ENCODE data around the gene CDH19.
"Not testable (repeated sequence)": the region's sequence is repeated elsewhere in the genome, so short reads cannot be mapped to it uniquely, and the experiment has no call there.

CDH19 gene

GRCh38 chr18:66564236-66564635 lies 39.7 kb downstream of the CDH19 start:
- no peak for DNase-seq

DNA sequence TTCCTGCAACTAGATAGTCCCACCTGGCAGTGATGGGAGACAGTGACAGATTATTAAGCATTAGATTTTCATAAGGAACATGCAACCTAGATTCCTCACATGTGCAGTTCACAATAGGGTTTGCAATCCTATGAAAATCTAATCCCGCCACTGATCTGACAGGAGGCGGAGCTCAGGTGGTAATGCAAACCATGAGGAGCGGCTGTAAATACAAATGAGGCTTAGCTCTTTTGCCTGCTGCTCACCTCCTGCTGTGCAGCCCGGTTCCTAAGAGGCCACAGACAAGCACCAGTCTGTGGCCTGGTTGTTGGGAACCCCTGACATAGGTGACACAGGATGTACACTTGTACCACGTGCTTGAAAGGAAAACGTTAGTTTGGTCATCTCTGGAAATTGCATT lies 41.6 kb downstream of the CDH19 start:
- DNase-seq = no peak

DNA sequence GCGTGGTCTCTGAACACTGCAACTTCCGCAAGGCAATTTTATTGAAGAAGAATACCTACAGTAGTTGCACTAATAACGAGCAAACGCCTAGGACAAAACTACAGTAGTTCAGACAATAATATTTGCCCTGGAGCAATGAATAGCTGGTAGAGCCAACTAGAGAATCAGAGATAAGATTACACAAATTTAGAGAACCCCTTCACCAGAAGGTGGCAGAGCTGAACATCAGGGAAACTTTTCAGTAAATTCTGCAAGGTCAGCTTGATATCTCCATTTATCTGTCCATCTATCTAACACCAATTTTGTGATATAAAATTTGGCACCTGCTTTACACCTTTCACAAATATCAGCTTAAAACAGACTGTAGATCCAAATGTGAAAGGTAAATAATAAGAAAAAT lies 43.8 kb downstream of the CDH19 start:
- no peak for DNase-seq

- no peak for DNase-seq
Observed at GRCh38 chr18:66558773-66559172, 45.1 kb downstream of the CDH19 start.

DNA sequence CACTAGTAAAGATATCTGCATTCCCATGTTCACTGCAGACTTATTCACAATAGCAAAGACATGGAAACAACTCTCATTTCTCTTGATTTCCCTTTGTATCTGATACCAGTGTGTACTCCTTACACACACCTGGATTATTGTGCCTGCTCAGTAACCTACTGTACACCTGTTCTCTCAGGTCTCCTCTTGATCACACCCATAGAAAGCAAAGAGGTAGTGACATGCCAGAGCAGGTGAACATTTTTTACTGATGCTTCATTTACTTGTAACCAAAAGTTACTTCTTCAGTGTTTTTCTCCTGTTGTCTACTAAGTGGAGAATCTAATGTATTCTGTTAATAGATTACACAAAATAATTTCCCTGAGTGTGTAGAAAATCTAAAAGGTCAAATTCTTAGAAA lies 46.8 kb downstream of the CDH19 start:
- DNase-seq = no peak

- DNase-seq = no peak
Observed at GRCh38 chr18:66555585-66555984, 48.3 kb downstream of the CDH19 start.

DNA sequence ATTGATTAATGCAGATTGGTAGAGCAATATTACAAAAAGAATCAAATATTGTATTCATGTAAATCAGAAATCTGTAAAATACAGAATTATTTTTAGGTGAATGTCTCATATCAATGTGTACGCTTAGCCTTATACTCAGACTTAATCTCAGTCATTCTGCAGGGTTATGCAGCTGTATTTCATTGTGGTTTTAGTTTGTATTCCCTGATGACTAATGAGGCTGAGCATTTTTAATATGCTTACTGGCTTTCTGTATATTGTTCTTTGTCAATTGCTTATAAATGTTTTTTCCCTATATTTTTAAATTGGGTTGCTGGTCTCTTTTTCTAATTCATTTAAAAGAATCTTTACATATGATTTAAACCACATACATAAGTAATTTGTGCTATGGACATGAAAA lies 50.1 kb downstream of the CDH19 start:
- DNase-seq = no peak

GRCh38 chr18:66550366-66550765 lies 53.5 kb downstream of the CDH19 start:
- no peak for DNase-seq

DNA sequence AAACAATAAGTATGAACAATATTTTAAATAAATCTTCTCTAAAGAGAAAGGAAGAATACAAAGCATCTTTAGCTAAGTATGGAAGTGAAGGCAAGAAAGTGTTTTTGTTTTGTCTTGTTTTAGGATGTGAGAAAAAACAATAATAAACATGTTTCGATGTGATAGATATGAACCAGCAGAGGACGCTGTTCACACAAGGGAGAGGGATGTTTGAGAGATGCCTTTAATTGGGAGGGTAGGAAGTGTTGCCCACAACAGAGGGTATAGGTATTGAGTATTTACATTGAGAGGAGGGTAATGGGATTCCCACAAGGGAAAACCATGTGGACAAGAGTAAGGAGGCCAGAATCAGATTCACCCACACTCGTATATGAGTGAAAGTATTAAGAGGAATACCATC lies 55.1 kb downstream of the CDH19 start:
- no peak for DNase-seq

DNA sequence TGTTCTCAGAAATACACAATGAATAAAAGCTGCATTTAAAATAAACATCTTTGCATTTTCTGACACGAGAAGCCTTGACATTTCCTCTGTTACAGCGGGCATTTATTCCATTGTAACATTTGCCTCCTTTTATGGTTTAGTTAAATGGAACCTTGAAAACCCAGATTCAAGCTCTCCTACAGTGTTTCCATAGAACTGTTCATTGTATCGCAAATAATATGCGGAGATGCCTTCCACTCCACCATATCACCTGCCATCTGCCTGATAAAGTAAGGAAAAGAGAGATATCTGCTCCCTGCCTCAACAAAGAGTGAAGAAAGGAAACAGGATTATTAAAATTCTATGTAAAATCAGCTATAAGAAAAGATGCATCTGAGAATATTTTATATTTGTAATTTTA lies 69.8 kb downstream of the CDH19 start:
- DNase-seq = no peak

- no peak for DNase-seq
Observed at GRCh38 chr18:66533693-66534092, 70.2 kb downstream of the CDH19 start.

GRCh38 chr18:66523219-66523991 lies 80.5 kb downstream of the CDH19 start:
- no peak for DNase-seq

GRCh38 chr18:66513996-66514395 lies 89.9 kb downstream of the CDH19 start:
- DNase-seq = no peak

DNA sequence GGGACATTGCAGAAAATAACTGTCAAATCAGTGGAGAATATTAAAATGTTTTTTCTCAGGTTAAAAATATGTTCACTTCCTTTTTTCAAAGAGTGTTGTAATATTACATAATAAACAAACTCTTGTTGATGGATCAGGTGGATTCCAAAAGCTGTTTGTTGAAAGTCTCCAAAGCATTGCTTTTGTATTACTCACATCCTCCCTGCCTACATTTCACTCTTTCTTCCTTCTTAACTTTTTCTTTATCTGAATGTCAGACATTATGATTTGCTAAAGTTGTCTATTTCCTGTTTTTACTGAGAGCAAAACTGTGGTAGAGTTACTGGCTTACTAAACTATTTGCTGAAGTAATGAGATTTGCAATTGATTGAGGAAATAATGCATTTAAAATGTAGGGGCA lies 92.1 kb downstream of the CDH19 start:
- no peak for DNase-seq

GRCh38 chr18:66511289-66511688 lies 92.6 kb downstream of the CDH19 start:
- DNase-seq = no peak

GRCh38 chr18:66510357-66511045 lies 93.4 kb downstream of the CDH19 start:
- no peak for DNase-seq

DNA sequence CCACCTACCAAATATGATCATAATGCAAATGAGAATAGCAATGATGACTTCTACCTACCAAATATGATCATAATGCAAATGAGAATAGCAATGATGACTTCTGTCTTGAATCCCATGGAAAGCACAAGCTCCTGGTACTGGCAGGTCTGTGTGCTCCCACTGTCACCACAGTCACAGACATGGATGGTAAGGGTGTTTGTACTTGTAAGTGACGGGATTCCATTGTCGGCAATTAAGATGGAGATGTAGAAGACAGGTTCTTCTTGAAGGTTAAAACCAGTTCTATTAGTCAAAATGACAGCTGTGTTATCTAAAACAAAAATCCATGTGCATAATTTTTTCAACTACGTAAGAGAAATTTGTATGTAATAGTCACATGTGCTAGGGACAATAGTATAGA lies 95.0 kb downstream of the CDH19 start:
- no peak for DNase-seq

DNA sequence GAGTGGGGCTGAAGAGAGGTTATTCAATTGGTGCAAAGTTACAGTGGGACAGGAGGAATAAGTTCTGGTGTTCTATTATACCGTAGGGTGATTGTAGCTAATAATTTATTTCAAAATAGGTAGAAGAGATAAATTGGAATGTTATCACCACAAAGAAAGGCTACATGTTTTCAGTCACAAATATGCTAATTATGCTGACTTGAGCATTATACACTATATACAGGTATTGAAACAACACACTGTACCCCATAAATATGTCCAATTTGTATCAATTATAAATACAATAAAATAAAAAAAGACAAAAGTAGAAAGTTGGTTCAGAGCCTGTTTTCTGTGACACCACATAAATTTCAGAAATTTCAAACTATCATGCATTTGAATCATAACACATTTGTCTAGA lies 97.7 kb downstream of the CDH19 start:
- DNase-seq = no peak

- DNase-seq = no peak
Observed at GRCh38 chr18:66497351-66497750, 106.5 kb downstream of the CDH19 start.

DNA sequence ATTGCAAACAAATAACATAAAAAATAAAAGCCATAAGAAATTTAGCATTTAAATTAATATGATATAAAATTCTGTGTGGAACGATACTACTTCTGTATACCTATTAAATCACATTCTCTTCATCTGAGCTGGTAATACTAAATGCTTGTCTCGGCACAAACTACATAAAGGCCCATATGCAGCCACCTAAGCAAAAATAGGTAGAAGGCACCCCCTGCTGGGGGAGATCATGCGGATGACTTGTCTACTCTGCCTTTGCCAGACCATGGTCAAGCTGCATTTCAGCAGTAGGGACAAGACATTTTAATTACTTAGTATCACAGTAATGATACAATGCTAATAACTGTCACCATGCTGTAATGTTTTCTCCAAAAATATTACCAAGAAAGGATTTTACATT lies 108.0 kb downstream of the CDH19 start:
- no peak for DNase-seq

- no peak for DNase-seq
Observed at GRCh38 chr18:66473882-66474281, 130.0 kb downstream of the CDH19 start.

GRCh38 chr18:66466184-66466583 lies 137.7 kb downstream of the CDH19 start:
- DNase-seq = not testable (repeated sequence)

GRCh38 chr18:66461344-66461743 lies 142.5 kb downstream of the CDH19 start:
- DNase-seq = no peak

- no peak for DNase-seq
Observed at GRCh38 chr18:66457245-66457644, 146.6 kb downstream of the CDH19 start.
